ENCODE measurements around the gene RHOT2. TPM values are rescaled to one million over a fixed set of nuclear protein-coding genes. Genes with fewer than 3 reads are reported as not detected.

Gene RHOT2
- total and polyA plus RNA-seq, 2 donors (not counting 3 experiments of a cell fraction or from before 2014, with no cell fraction given): 106 to 139 TPM

GRCh38 chr16:707062-707538, 39.2 kb downstream of the RHOT2 start:
- Histone ChIP-seq H4K20me1 (replicated peaks; ENCODE audit: control insufficient read depth, extremely low read depth, insufficient read depth, low read length) (no peaks in the 10 kb centered on the region), H3K4me3 (replicated peaks in 1 of 3; ENCODE audit: insufficient read depth in 1 of 3, low read depth in 1 of 3, low read length in 3 of 3) (no peak overlapping the region), H3K36me3 (ENCODE audit: control insufficient read depth in 2 of 2, extremely low read depth in 1 of 2, insufficient read depth in 2 of 2, low read length in 2 of 2) (no peaks in the 10 kb centered on the region), H3K27me3 (ENCODE audit: control insufficient read depth in 2 of 2, insufficient read depth in 2 of 2, low read length in 2 of 2) (peaks cover 28 to 32% of the 10 kb centered on the region in 2 experiments), H3K27ac (ENCODE audit: insufficient read depth, low read depth, low read length) (no peak overlapping the region), H3K9me3 (replicated peaks; ENCODE audit: control insufficient read depth, insufficient read depth, low read length) (no peaks in the 10 kb centered on the region), H3K4me2 (ENCODE audit: insufficient read depth, low read length) (no peak overlapping the region), H2AFZ (ENCODE audit: low read depth, low read length) (no peak overlapping the region), H3K9ac (replicated peaks; ENCODE audit: extremely low read depth, insufficient read depth, low read length) (no peak overlapping the region), H3K79me2 (ENCODE audit: control insufficient read depth, insufficient read depth, low read length) (no peaks in the 10 kb centered on the region), H3K9me1 (replicated peaks; ENCODE audit: control insufficient read depth, extremely low read depth, insufficient read depth, low read length) (no peaks in the 10 kb centered on the region), H3K4me1 (ENCODE audit: control insufficient read depth, extremely low read depth, insufficient read depth, low read length) (no peaks in the 10 kb centered on the region)
- DNase-seq (ENCODE audit: low read depth, low spot score) (no peak), FAIRE-seq (no peak)
- intact Hi-C loops (cut with micrococcal nuclease): no loop called here
- ChIA-PET CTCF (interaction anchor here (0.6 to 2.4 kb wide), 8 partner anchors 8 to 396 kb away, joined by 3 to 8 read pairs (median 4); partner anchors contain the start of genes METRN and STUB1), POLR2A (interaction anchor here (0.9 kb wide), 1 partner anchor 14 kb away, joined by 3 read pairs; the partner anchor contains the start of gene ANTKMT)
- dilution Hi-C loops (cut with MboI; ENCODE audit: extremely low pct_ligation_motif_present, low sequenced_read_pairs): no loop called here
- TF ChIP-seq FOS (IDR thresholded peaks at IDR 0.05; ENCODE audit: borderline replicate concordance, insufficient read depth, low read length): no peak
- TF ChIP-seq JUN (IDR thresholded peaks at IDR 0.05; ENCODE audit: borderline replicate concordance, insufficient read depth, insufficient read length, low read depth): no peak
- TF ChIP-seq GATA2 (IDR thresholded peaks at IDR 0.05; ENCODE audit: insufficient read depth, insufficient read length, low read depth, low read length): no peak
- TF ChIP-seq POLR2A (IDR thresholded peaks at IDR 0.05; ENCODE audit: low read depth, low read length): no peak
- TF ChIP-seq MYC (IDR thresholded peaks at IDR 0.05; ENCODE audit: low read depth, low read length): no peak
- TF ChIP-seq MAX (IDR thresholded peaks at IDR 0.05; ENCODE audit: insufficient read depth, insufficient read length): no peak
- no peak for TF ChIP-seq POLR2AphosphoS5 (IDR thresholded peaks at IDR 0.05; ENCODE audit: insufficient read depth, low read depth, low read length)
- no peak for TF ChIP-seq EZH2 (IDR thresholded peaks at IDR 0.05; ENCODE audit: borderline replicate concordance, low read depth, low read length, severe bottlenecking)
- no peak for TF ChIP-seq CTCF (IDR thresholded peaks at IDR 0.05; ENCODE audit: extremely low read depth in 1 of 2, insufficient read depth in 1 of 2, low read depth in 1 of 2, low read length in 2 of 2)
- no TSS peak for BruUV-seq (replicated peaks)

Measured in endothelial cell of umbilical vein (primary cell).